ENCODE results near the gene NKAPD1. TPM values are rescaled to one million over a fixed set of nuclear protein-coding genes. Genes with fewer than 3 reads are reported as not detected.

NKAPD1 gene
- total and polyA plus RNA-seq, 2 of the 4 experiments (the other 2 are of a cell fraction): 8.4 to 17.2 TPM

DNA sequence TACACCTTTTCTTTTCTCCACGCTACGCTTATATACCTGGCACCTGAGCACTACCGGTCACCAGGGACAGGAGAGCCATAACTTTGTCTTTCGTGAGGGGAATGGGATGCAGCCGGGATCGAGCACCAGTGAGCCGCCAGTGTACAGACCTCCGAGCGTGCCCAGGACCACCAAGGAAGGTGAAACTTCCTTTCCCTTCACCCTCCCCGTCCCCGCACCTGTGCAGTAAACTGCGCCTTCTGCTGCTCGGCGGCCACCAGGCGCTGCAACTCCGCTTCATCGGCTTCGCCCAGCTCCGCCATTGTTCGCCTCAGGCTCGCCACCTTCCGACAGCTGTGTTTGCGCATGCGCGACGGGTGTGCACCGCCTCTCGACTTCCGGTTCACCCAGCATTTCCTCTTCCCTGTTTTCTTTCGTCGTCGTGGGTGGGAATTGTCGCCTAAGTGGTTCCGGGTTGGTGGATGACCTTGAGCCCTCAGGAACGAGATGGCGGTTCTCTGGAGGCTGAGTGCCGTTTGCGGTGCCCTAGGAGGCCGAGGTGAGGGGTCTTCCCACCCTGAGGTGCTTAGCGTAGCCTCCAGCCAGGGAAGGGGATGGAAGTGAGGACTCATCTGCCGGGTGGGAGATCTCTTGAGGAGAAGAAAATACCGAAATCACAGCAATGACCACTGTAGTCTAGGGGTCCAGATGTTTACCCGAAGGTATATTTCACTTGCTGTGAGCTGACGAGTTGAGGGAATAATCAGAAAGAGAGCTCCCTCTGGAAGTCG, 12.5 kb downstream of the NKAPD1 start, which contains the start of the genes SDHD and TIMM8B (continued):
- TF ChIP-seq MAZ (IDR thresholded peaks at IDR 0.05; ENCODE audit: borderline replicate concordance, low read depth, low read length) (0 out of 2 replicates have a peak, but pooled peaks have one; percentile 40), RAD21 (IDR thresholded peaks at IDR 0.05; ENCODE audit: low read length) (peak; percentile 45), NFE2L2 (IDR thresholded peaks at IDR 0.05; ENCODE audit: low read depth, low read length) (no peak)

GRCh38 chr11:112087212-112087611, 13.1 kb downstream of the NKAPD1 start:
- DNase-seq (no peak), ATAC-seq (ENCODE audit: low read depth) (peak; percentile 9)
- Histone ChIP-seq H3K4me1 (ENCODE audit: control insufficient read depth, insufficient read depth, low read length) (peaks cover 2% of the 10 kb centered on the region; the same call in 1 of the 2 replicates), H3K18ac (ENCODE audit: low read depth, low read length) (no peak overlapping the region), H3K27me3 (ENCODE audit: control insufficient read depth, insufficient read depth, low read length) (no peaks in the 10 kb centered on the region), H3K14ac (replicated peaks; ENCODE audit: low read depth, low read length) (peak overlapping the region; percentile 95), H4K5ac (ENCODE audit: low read depth, low read length) (peak overlapping the region; percentile 76), H4K20me1 (ENCODE audit: insufficient read depth, low read length) (0 out of 2 replicates have a peak, but pooled peaks cover 6% of the 10 kb centered on the region), H3K56ac (ENCODE audit: extremely low read depth, insufficient read depth, low read length) (peak overlapping the region; percentile 92), H2AK9ac (replicated peaks; ENCODE audit: low read depth, low read length, poor library complexity) (peak overlapping the region; percentile 88), H2BK120ac (ENCODE audit: low read depth, low read length) (no peak overlapping the region), H2BK5ac (ENCODE audit: low read depth, low read length, poor library complexity, severe bottlenecking) (peak overlapping the region; percentile 82), H2BK20ac (ENCODE audit: low read depth, low read length) (no peak overlapping the region), H2AFZ (replicated peaks; ENCODE audit: low read length, poor library complexity) (peak overlapping the region; percentile 94), H4K91ac (ENCODE audit: insufficient read depth, low read depth, low read length) (0 out of 2 replicates have a peak overlapping the region, but pooled peaks have one; percentile 85), H3K27ac (ENCODE audit: insufficient read depth, low read length) (peak overlapping the region; percentile 84), H3K36me3 (ENCODE audit: control insufficient read depth, insufficient read depth, low read length) (peaks cover 29% of the 10 kb centered on the region), H3K23ac (ENCODE audit: low read depth, low read length) (peak overlapping the region; percentile 77; the same call in 1 of the 2 replicates), H2AK5ac (ENCODE audit: low read depth, low read length) (no peak overlapping the region; the same call in none of the 2 replicates), H4K8ac (ENCODE audit: low read depth in 2 of 2, low read length in 2 of 2) (peak overlapping the region; percentile 78 to 97; a peak in 3 of 4 replicates), H3K4me2 (ENCODE audit: low read depth, low read length) (peak overlapping the region; percentile 88), H3K9me3 (ENCODE audit: control insufficient read depth, insufficient read depth, low read length) (no peaks in the 10 kb centered on the region), H2BK15ac (ENCODE audit: low read depth, low read length) (no peak overlapping the region), H3K4ac (ENCODE audit: low read depth, low read length) (peak overlapping the region; percentile 87), H3K9me1 (ENCODE audit: insufficient read depth, low read length) (peaks cover 5% of the 10 kb centered on the region), H3K9ac (ENCODE audit: low read depth, low read length) (peak overlapping the region; percentile 96), H3K79me1 (ENCODE audit: low read depth in 1 of 2, low read length in 2 of 2) (peaks cover 41 to 61% of the 10 kb centered on the region in 2 experiments), H3K4me3 (ENCODE audit: insufficient read depth, low read depth, low read length) (peak overlapping the region; percentile 78)
- intact Hi-C loops (cut with micrococcal nuclease): no loop called here
- 20% methylated on average over 3 of the region's 10 CpGs; no CpG with 5 or more reads in 1 of the 2 experiments for WGBS, 2 experiments (ENCODE audit: extremely low coverage in 2 of 2, insufficient read length in 1 of 2)
- dilution Hi-C loops (cut with HindIII; ENCODE audit: low sequenced_read_pairs, unreplicated experiment): no loop called here
- in situ Hi-C loops (cut with MboI; ENCODE audit: low sequenced_read_pairs): no loop called here
- ChIA-PET POLR2A (ENCODE audit: unreplicated experiment) (interaction anchor here (0.6 kb wide), 1 partner anchor 203 kb away, joined by 5 read pairs; no protein-coding TSS in a partner anchor), CTCF (interaction anchor here (1.0 kb wide), 1 partner anchor 26 kb away, joined by 3 read pairs; no protein-coding TSS in a partner anchor)
- no TSS peak for BruUV-seq (replicated peaks)
- TF ChIP-seq MXI1 (IDR thresholded peaks at IDR 0.05; ENCODE audit: borderline replicate concordance, low read depth, low read length) (no peak), CEBPB (IDR thresholded peaks at IDR 0.05; ENCODE audit: low read depth, low read length) (no peak), SMC3 (IDR thresholded peaks at IDR 0.05; ENCODE audit: low read depth, low read length) (no peak), CHD1 (IDR thresholded peaks at IDR 0.05; ENCODE audit: low read depth, low read length) (no peak), USF2 (IDR thresholded peaks at IDR 0.05; ENCODE audit: low read depth, low read length) (no peak), FOS (IDR thresholded peaks at IDR 0.05; ENCODE audit: low read depth, low read length) (no peak), MAZ (IDR thresholded peaks at IDR 0.05; ENCODE audit: borderline replicate concordance, low read depth, low read length) (no peak), POLR2A (IDR thresholded peaks at IDR 0.05; ENCODE audit: low read depth, low read length) (no peak), ELK1 (IDR thresholded peaks at IDR 0.05; ENCODE audit: borderline replicate concordance, low read depth, low read length) (no peak)

Data from IMR-90 (cell line).